ENCODE measurements around the gene CPXM2. TPM values are rescaled to one million over a fixed set of nuclear protein-coding genes. Genes with fewer than 3 reads are reported as not detected.
A peak's percentile ranks its signal among the peaks of the same experiment; 100 is the strongest.

CPXM2 gene
- total RNA-seq, 1 experiment from 2014 or later: 0.12 TPM

- no peak for ATAC-seq
- TF ChIP-seq ZNF274 (IDR thresholded peaks at IDR 0.05; ENCODE audit: low read depth, low read length) (no peak), YY1 (IDR thresholded peaks at IDR 0.05; ENCODE audit: extremely low read depth, insufficient replicate concordance, low read depth, low read length) (peak; percentile 40), RAD21 (IDR thresholded peaks at IDR 0.05; ENCODE audit: low read depth) (no peak), CTCF (IDR thresholded peaks at IDR 0.05 in 2 of 3, conservative IDR thresholded peaks at IDR 0.05 in 1 of 3; ENCODE audit: borderline replicate concordance in 1 of 3, insufficient read depth in 1 of 3, low read depth in 2 of 3, low read length in 2 of 3) (no peak)
- TF ChIP-seq, protein P1, sequence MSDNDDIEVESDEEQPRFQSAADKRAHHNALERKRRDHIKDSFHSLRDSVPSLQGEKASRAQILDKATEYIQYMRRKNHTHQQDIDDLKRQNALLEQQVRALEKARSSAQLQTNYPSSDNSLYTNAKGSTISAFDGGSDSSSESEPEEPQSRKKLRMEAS (IDR thresholded peaks at IDR 0.05): no peak
- intact Hi-C loops (cut with micrococcal nuclease): no loop called here
These were observed 36.8 kb upstream of the CPXM2 start for GRCh38 chr10:123928427-123928826.

More at GRCh38 chr10:123928427-123928826, 36.8 kb upstream of the CPXM2 start:
- no TSS peak for BruUV-seq (replicated peaks)
- POLR2A ChIA-PET: no interaction called here
- Histone ChIP-seq H4K20me1 (ENCODE audit: insufficient read depth) (no peaks in the 10 kb centered on the region), H3K79me2 (ENCODE audit: insufficient read depth, low read length) (no peaks in the 10 kb centered on the region), H2AFZ (ENCODE audit: low read depth, low read length, poor library complexity, severe bottlenecking) (no peak overlapping the region), H3K4me3 (replicated peaks in 1 of 2; ENCODE audit: low read depth in 1 of 2, low read length in 2 of 2) (no peak overlapping the region), H3K36me3 (ENCODE audit: control insufficient read depth in 1 of 2, insufficient read depth in 2 of 2, low read length in 2 of 2) (no peaks in the 10 kb centered on the region), H3K4me2 (ENCODE audit: low read length) (no peak overlapping the region), H3K4me1 (ENCODE audit: control insufficient read depth in 1 of 2, insufficient read depth in 2 of 2, low read length in 2 of 2) (peaks cover 0 to 3% of the 10 kb centered on the region in 2 experiments; a peak in 1 of 4 replicates), H3K9ac (ENCODE audit: low read length) (no peak overlapping the region), H3K27ac (ENCODE audit: low read depth, low read length) (no peak overlapping the region), H3K27me3 (ENCODE audit: insufficient read depth, low read length) (peaks cover 10% of the 10 kb centered on the region; the same call in 1 of the 2 replicates), H3K9me2 (ENCODE audit: insufficient read depth) (no peaks in the 10 kb centered on the region), H3K9me3 (ENCODE audit: control insufficient read depth in 1 of 2, insufficient read depth in 1 of 2, low read depth in 1 of 2, low read length in 2 of 2) (peaks cover 8 to 12% of the 10 kb centered on the region in 2 experiments; a peak in 2 of 4 replicates)
- RAD21 ChIA-PET (ENCODE audit: low non-redundant PET in 1 of 2, low total read pairs in 2 of 2, uncharacterized antibody in 2 of 2, unreplicated experiment in 2 of 2): no interaction called here
- CTCF ChIA-PET: no interaction called here
- DNase-seq (ENCODE audit: low read depth, low spot score): no peak

All from HCT116 (cell line).